AG04450 (cell line): ENCODE measurements around the gene PDCD4. TPM values are rescaled to one million over a fixed set of nuclear protein-coding genes. Genes with fewer than 3 reads are reported as not detected.

Experiments
- CTCF ChIA-PET: fragments of 300-600, 350-600 bp; formaldehyde crosslinking; extraction: SDS; loops from one replicate; lab custom pipeline; 2022; ENCODE audit warnings: antibody characterized with exemption, inconsistent platforms; lab: Charles Lee
- POLR2A ChIA-PET: fragments of 350-600 bp; formaldehyde crosslinking; extraction: SDS; loops from one replicate; lab custom pipeline; 2021; ENCODE audit warnings: antibody characterized with exemption, inconsistent platforms; lab: Yijun Ruan, JAX
- DNase-seq: peaks from one replicate; pipeline ENCODE4 v3.0.0-alpha.2; 2011; ENCODE audit warnings: low read depth, low spot score
- H3K27ac ChIP-seq: one replicate; pipeline ENCODE4 v1.5.1; 2012; ENCODE audit warnings: low read depth, low read length, control low read depth
- H3K27me3 ChIP-seq: one replicate; pipeline ENCODE4 v1.6.0; 2012; ENCODE audit warnings: low read length; ENCODE audit not compliant: control insufficient read depth, insufficient read depth
- H3K4me3 ChIP-seq: 2 replicates; pipeline ENCODE4 v1.5.1; 2011; ENCODE audit warnings: mild to moderate bottlenecking, low read depth, low read length, control low read depth
- H3K9me3 ChIP-seq: 2 replicates; pipeline ENCODE4 v1.5.1; 2012; ENCODE audit warnings: low read length; ENCODE audit not compliant: control insufficient read depth, insufficient read depth
- CTCF ChIP-seq: IDR thresholded peaks from 2 replicates; pipeline ENCODE4 v1.5.1; 2011; ENCODE audit warnings: low read depth, low read length, control low read depth, inconsistent platforms
- polyA plus RNA-seq: library from polyadenylated mRNA; depleted of rRNA; stranded (reverse); fragments of >200 nt; gene quantifications from 2 replicates; pipeline ENCODE4 v1.2.3, GENCODE V29; 2011

PDCD4 gene
- polyA plus RNA-seq, 1 experiment = 95.4 TPM

- DNase-seq = no peak
- no peak for TF ChIP-seq CTCF
- ChIA-PET POLR2A (interaction anchor here (3.8 kb wide), 1 partner anchor 11 kb away, joined by 22 read pairs; the partner anchor contains the start of gene PDCD4), CTCF (interaction anchor here (1.3 kb wide), 1 partner anchor 57 kb away, joined by 3 read pairs; no protein-coding TSS in a partner anchor)
- Histone ChIP-seq H3K27ac (no peak overlapping the region), H3K4me3 (no peak overlapping the region), H3K27me3 (no peaks in the 10 kb centered on the region), H3K9me3 (no peaks in the 10 kb centered on the region)
Observed at GRCh38 chr10:110860576-110861241, 11.0 kb upstream of the PDCD4 start.

- no peak for TF ChIP-seq CTCF
- Histone ChIP-seq H3K9me3 (no peaks in the 10 kb centered on the region), H3K27me3 (no peaks in the 10 kb centered on the region), H3K27ac (no peak overlapping the region), H3K4me3 (no peak overlapping the region)
- POLR2A ChIA-PET = no interaction called here
- CTCF ChIA-PET = no interaction called here
- DNase-seq = no peak
Observed at GRCh38 chr10:110861476-110861875, 10.3 kb upstream of the PDCD4 start.

GRCh38 chr10:110861930-110862649 is 9.6 kb upstream of the PDCD4 start:
- no peak for DNase-seq
- no peak for TF ChIP-seq CTCF
- Histone ChIP-seq H3K27ac (no peak overlapping the region), H3K27me3 (no peaks in the 10 kb centered on the region), H3K4me3 (no peak overlapping the region), H3K9me3 (no peaks in the 10 kb centered on the region)
- ChIA-PET POLR2A (no interaction called here), CTCF (no interaction called here)

- Histone ChIP-seq H3K27me3 (no peaks in the 10 kb centered on the region), H3K4me3 (no peak overlapping the region), H3K27ac (no peak overlapping the region), H3K9me3 (no peaks in the 10 kb centered on the region)
- no peak for DNase-seq
- ChIA-PET POLR2A (no interaction called here), CTCF (no interaction called here)
- no peak for TF ChIP-seq CTCF
Observed at GRCh38 chr10:110862961-110863360, 8.8 kb upstream of the PDCD4 start.

GRCh38 chr10:110863361-110863760 is 8.4 kb upstream of the PDCD4 start:
- H3K27ac ChIP-seq = no peak overlapping the region
- ChIA-PET POLR2A (no interaction called here), CTCF (no interaction called here)
- H3K9me3 ChIP-seq = no peaks in the 10 kb centered on the region
- H3K27me3 ChIP-seq = no peaks in the 10 kb centered on the region
- no peak for DNase-seq
- TF ChIP-seq CTCF = no peak
- no peak overlapping the region for H3K4me3 ChIP-seq
